WTC11 (cell line): ENCODE measurements around the gene PGM2L1. TPM values are rescaled to one million over a fixed set of nuclear protein-coding genes. Genes with fewer than 3 reads are reported as not detected.

Source experiments
- ATAC-seq: fragments of 200-7000 bp; cut with Tn5 transposase; 2 replicates; pipeline ENCODE4 v1.10.0; 2021; ENCODE audit warnings: mild to moderate bottlenecking, moderate library complexity
- CTCF ChIA-PET: fragments of 300-600 bp; sonication (Branson Sonifier 250); formaldehyde crosslinking; loops from one replicate; lab custom pipeline; 2021; ENCODE audit warnings: antibody characterized with exemption; lab: Charles Lee
- POLR2A ChIA-PET: fragments of 350-600 bp; sonication (Branson Sonifier 250); formaldehyde crosslinking; loops from one replicate; lab custom pipeline; 2021; ENCODE audit warnings: antibody characterized with exemption; lab: Charles Lee
- DNase-seq: peaks from one replicate; pipeline ENCODE4 v3.0.0; 2021; ENCODE audit warnings: low spot score
- H3K27ac Mint-ChIP-seq: 2 replicates; pipeline ENCODE4 v1.8.0; 2021; ENCODE audit warnings: mixed read lengths
- H3K27me3 Mint-ChIP-seq: 2 replicates; pipeline ENCODE4 v1.8.0; 2021; ENCODE audit warnings: low read depth, mild to moderate bottlenecking, moderate library complexity, mixed read lengths
- H3K36me3 Mint-ChIP-seq: 2 replicates; pipeline ENCODE4 v1.8.0; 2021; ENCODE audit warnings: mixed read lengths
- H3K4me1 Mint-ChIP-seq: 2 replicates; pipeline ENCODE4 v1.8.0; 2022; ENCODE audit warnings: mixed read lengths
- H3K4me3 Mint-ChIP-seq: 2 replicates; pipeline ENCODE4 v1.8.0; 2021; ENCODE audit warnings: mild to moderate bottlenecking, moderate library complexity, mixed read lengths
- H3K9me3 Mint-ChIP-seq: 2 replicates; pipeline ENCODE4 v1.8.0; 2021; ENCODE audit warnings: mixed read lengths
- AR ChIP-seq: fragments of 250-450 bp; sonication (Bioruptor Pico); IDR thresholded peaks from 2 replicates; pipeline ENCODE4 v1.9.0; 2021; ENCODE audit warnings: mild to moderate bottlenecking
- CTCF ChIP-seq: fragments of 200-600 bp; IDR thresholded peaks from 2 replicates; pipeline ENCODE4 v1.8.0; 2022; ENCODE audit warnings: antibody characterized with exemption
- E2F4 ChIP-seq: sonication (generic); formaldehyde crosslinking; IDR thresholded peaks from 2 replicates; pipeline ENCODE4 v1.8.1; 2022; ENCODE audit warnings: low read depth, mild to moderate bottlenecking, moderate library complexity, missing genetic modification reagents, borderline replicate concordance
- ELF4 ChIP-seq: sonication (generic); formaldehyde crosslinking; IDR thresholded peaks from 2 replicates; pipeline ENCODE4 v1.8.1; 2022; ENCODE audit warnings: low read depth, mild to moderate bottlenecking, moderate library complexity, missing genetic modification reagents
- EMX1 ChIP-seq: fragments of 250-450 bp; sonication (Bioruptor Pico); IDR thresholded peaks from 2 replicates; pipeline ENCODE4 v1.8.0; 2021; ENCODE audit warnings: mild to moderate bottlenecking
- ETV6 ChIP-seq: sonication (generic); formaldehyde crosslinking; IDR thresholded peaks from 2 replicates; pipeline ENCODE4 v1.8.1; 2022; ENCODE audit warnings: mild to moderate bottlenecking, missing genetic modification reagents
- NFYB ChIP-seq: sonication (generic); formaldehyde crosslinking; conservative IDR thresholded peaks from 2 replicates; pipeline ENCODE4 v1.8.0; 2022; ENCODE audit warnings: low read depth, missing genetic modification reagents
- SMAD4 ChIP-seq: sonication (generic); formaldehyde crosslinking; IDR thresholded peaks from 2 replicates; pipeline ENCODE4 v1.8.0; 2022; ENCODE audit warnings: mild to moderate bottlenecking, missing genetic modification reagents
- SOX15 ChIP-seq: fragments of 250-450 bp; sonication (Bioruptor Pico); IDR thresholded peaks from 2 replicates; pipeline ENCODE4 v1.9.0; 2021; ENCODE audit warnings: mild to moderate bottlenecking
- SP1 ChIP-seq: sonication (generic); formaldehyde crosslinking; conservative IDR thresholded peaks from 2 replicates; pipeline ENCODE4 v1.8.1; 2022; ENCODE audit warnings: missing genetic modification reagents
- TCF7 ChIP-seq: sonication (generic); formaldehyde crosslinking; IDR thresholded peaks from 2 replicates; pipeline ENCODE4 v1.8.0; 2022; ENCODE audit warnings: mild to moderate bottlenecking, low read depth, missing genetic modification reagents, moderate library complexity
- TEAD1 ChIP-seq: sonication (generic); formaldehyde crosslinking; IDR thresholded peaks from 2 replicates; pipeline ENCODE4 v1.8.0; 2022; ENCODE audit warnings: mild to moderate bottlenecking, missing genetic modification reagents
- TEAD4 ChIP-seq: sonication (generic); formaldehyde crosslinking; IDR thresholded peaks from 2 replicates; pipeline ENCODE4 v1.8.0; 2022; ENCODE audit warnings: mild to moderate bottlenecking, missing genetic modification reagents
- ZNF121 ChIP-seq: sonication (generic); formaldehyde crosslinking; IDR thresholded peaks from 2 replicates; pipeline ENCODE4 v1.8.0; 2023; ENCODE audit warnings: missing genetic modification reagents
- ZNF138 ChIP-seq: sonication (generic); formaldehyde crosslinking; conservative IDR thresholded peaks from 2 replicates; pipeline ENCODE4 v1.8.1; 2022; ENCODE audit warnings: mild to moderate bottlenecking, moderate library complexity, missing genetic modification reagents
- ZNF232 ChIP-seq: sonication (generic); formaldehyde crosslinking; IDR thresholded peaks from 2 replicates; pipeline ENCODE4 v1.8.0; 2022; ENCODE audit warnings: mild to moderate bottlenecking, missing genetic modification reagents
- ZNF416 ChIP-seq: fragments of 250-450 bp; sonication (Bioruptor Pico); IDR thresholded peaks from 2 replicates; pipeline ENCODE4 v1.9.0; 2021; ENCODE audit warnings: mild to moderate bottlenecking, inconsistent platforms
- ZNF671 ChIP-seq: fragments of 250-450 bp; sonication (Bioruptor Pico); IDR thresholded peaks from 2 replicates; pipeline ENCODE4 v1.8.0; 2021; ENCODE audit warnings: mild to moderate bottlenecking
- total RNA-seq: library from RNA; stranded (reverse); gene quantifications from 3 replicates; pipeline ENCODE4 v1.2.3, GENCODE V29; 2021
- TF ChIP-seq, protein P1 (sequence below): sonication (generic); formaldehyde crosslinking; IDR thresholded peaks from 2 replicates; pipeline ENCODE4 v1.8.1; 2023; ENCODE audit warnings: mild to moderate bottlenecking, missing genetic modification reagents, moderate library complexity

PGM2L1 gene
- total RNA-seq, 1 experiment from 2014 or later, result 34.1 TPM

DNA sequence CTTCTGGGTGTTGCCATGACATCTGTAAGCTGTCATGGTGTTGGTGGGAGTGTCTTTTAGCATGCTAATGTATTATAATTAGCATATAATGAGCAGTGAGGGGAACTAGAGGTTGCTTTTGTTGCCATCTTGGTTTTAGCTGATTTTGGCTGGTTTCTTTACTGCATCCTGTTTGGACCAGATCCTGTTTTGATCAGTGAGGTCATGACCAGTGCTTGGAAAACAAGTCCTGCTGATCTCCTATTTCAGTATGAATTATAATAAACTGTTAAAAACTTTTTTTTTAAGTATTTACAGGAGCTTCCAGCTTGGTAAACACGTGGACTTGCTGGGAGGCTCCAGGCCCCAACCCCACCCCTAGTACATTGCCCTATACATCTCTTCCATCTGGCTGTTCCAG is 56.3 kb downstream of the PGM2L1 start:
- no peak overlapping the region for H3K27ac Mint-ChIP-seq
- TF ChIP-seq ZNF121 (no peak), NFYB (CRISPR knock-in tag) (no peak)
- ATAC-seq, result no peak
- H3K27me3 Mint-ChIP-seq, result no peaks in the 10 kb centered on the region
- no peaks in the 10 kb centered on the region for H3K9me3 Mint-ChIP-seq
- DNase-seq, result no peak
- H3K4me1 Mint-ChIP-seq, result no peaks in the 10 kb centered on the region
- H3K36me3 Mint-ChIP-seq, result peaks cover 28% of the 10 kb centered on the region
- ChIA-PET POLR2A (no interaction called here), CTCF (interaction anchor here (1.5 kb wide), 1 partner anchor 108 kb away, joined by 3 read pairs; no protein-coding TSS in a partner anchor)
- no peak overlapping the region for H3K4me3 Mint-ChIP-seq

- Mint-ChIP-seq H3K4me3 (no peak overlapping the region), H3K36me3 (peaks cover 33% of the 10 kb centered on the region), H3K27ac (no peak overlapping the region), H3K4me1 (no peaks in the 10 kb centered on the region), H3K27me3 (no peaks in the 10 kb centered on the region), H3K9me3 (no peaks in the 10 kb centered on the region)
- ATAC-seq (no peak), DNase-seq (no peak)
- POLR2A ChIA-PET, result no interaction called here
- CTCF ChIA-PET, result no interaction called here
- TF ChIP-seq EMX1 (CRISPR knock-in tag) (no peak), TEAD1 (CRISPR knock-in tag) (no peak), SMAD4 (no peak), SP1 (no peak), ZNF671 (CRISPR knock-in tag) (no peak), ZNF138 (CRISPR knock-in tag) (no peak), TEAD4 (CRISPR knock-in tag) (no peak), ETV6 (CRISPR knock-in tag) (no peak), TCF7 (no peak), CTCF (no peak), AR (CRISPR knock-in tag) (no peak), SOX15 (CRISPR knock-in tag) (no peak), NFYB (CRISPR knock-in tag) (no peak), E2F4 (CRISPR knock-in tag) (no peak)
- TF ChIP-seq, protein P1, sequence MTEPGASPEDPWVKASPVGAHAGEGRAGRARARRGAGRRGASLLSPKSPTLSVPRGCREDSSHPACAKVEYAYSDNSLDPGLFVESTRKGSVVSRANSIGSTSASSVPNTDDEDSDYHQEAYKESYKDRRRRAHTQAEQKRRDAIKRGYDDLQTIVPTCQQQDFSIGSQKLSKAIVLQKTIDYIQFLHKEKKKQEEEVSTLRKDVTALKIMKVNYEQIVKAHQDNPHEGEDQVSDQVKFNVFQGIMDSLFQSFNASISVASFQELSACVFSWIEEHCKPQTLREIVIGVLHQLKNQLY, result no peak
Observed at GRCh38 chr11:74339619-74340018, 58.6 kb downstream of the PGM2L1 start.

DNA sequence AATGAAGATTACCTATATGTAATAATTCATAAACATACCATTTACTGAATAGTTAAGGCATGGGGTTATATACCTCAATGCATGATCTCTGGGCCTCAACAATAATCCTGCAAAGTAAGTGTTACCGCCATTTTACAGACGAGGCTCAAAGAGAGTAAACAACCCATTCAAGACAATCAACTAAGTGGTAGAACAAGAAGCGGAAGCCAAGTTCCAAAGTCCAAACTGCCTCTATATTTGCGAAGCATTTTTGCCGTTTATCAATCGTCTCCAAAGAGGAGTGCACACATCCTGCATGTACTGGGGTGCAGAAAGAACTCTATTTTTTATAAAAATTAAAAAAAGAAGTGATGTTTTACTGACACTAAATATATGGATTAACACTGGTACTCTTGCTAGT is 59.3 kb downstream of the PGM2L1 start:
- POLR2A ChIA-PET, result no interaction called here
- Mint-ChIP-seq H3K27ac (no peak overlapping the region), H3K9me3 (no peaks in the 10 kb centered on the region), H3K4me3 (no peak overlapping the region), H3K36me3 (peaks cover 29% of the 10 kb centered on the region), H3K4me1 (no peaks in the 10 kb centered on the region), H3K27me3 (no peaks in the 10 kb centered on the region)
- DNase-seq (no peak), ATAC-seq (no peak)
- no peak for TF ChIP-seq ELF4 (CRISPR knock-in tag)
- TF ChIP-seq ZNF416 (CRISPR knock-in tag), result no peak
- TF ChIP-seq ZNF232 (CRISPR knock-in tag), result no peak
- CTCF ChIA-PET, result no interaction called here
